Measurements from ENCODE around the gene ARMH3.

Gene ARMH3

GRCh38 chr10:101935431-101935830 is 120.5 kb downstream of the ARMH3 start:
- no peak for DNase-seq

- DNase-seq: no peak
These were observed 121.2 kb downstream of the ARMH3 start for GRCh38 chr10:101934686-101935305.

- DNase-seq: no peak
These were observed 122.0 kb downstream of the ARMH3 start for GRCh38 chr10:101933976-101934375.

- no peak for DNase-seq
These were observed 123.8 kb downstream of the ARMH3 start for GRCh38 chr10:101932183-101932582.

GRCh38 chr10:101925027-101925426 is 130.9 kb downstream of the ARMH3 start:
- no peak for DNase-seq

- no peak for DNase-seq
These were observed 132.7 kb downstream of the ARMH3 start for GRCh38 chr10:101923256-101923655.

- no peak for DNase-seq
These were observed 133.1 kb downstream of the ARMH3 start for GRCh38 chr10:101922846-101923245.

GRCh38 chr10:101920546-101920945 is 135.4 kb downstream of the ARMH3 start:
- DNase-seq: no peak

GRCh38 chr10:101919026-101919770 is 136.8 kb downstream of the ARMH3 start:
- no peak for DNase-seq

- no peak for DNase-seq
These were observed 143.3 kb downstream of the ARMH3 start for GRCh38 chr10:101912561-101913179.

GRCh38 chr10:101906586-101907183 is 149.3 kb downstream of the ARMH3 start:
- DNase-seq: no peak

GRCh38 chr10:101905251-101905650 is 150.7 kb downstream of the ARMH3 start:
- DNase-seq: no peak

- no peak for DNase-seq
These were observed 152.0 kb downstream of the ARMH3 start for GRCh38 chr10:101903827-101904550.

- DNase-seq: no peak
These were observed 153.2 kb downstream of the ARMH3 start for GRCh38 chr10:101902820-101903145.

GRCh38 chr10:101902032-101902819 is 153.7 kb downstream of the ARMH3 start:
- DNase-seq: no peak

- DNase-seq: no peak
These were observed 154.6 kb downstream of the ARMH3 start for GRCh38 chr10:101901340-101901739.

- DNase-seq: no peak
These were observed 158.3 kb downstream of the ARMH3 start for GRCh38 chr10:101897633-101898032.

- DNase-seq: no peak
These were observed 159.6 kb downstream of the ARMH3 start for GRCh38 chr10:101896225-101896877.

- DNase-seq: no peak
These were observed 160.2 kb downstream of the ARMH3 start for GRCh38 chr10:101895781-101896180.

- DNase-seq: no peak
These were observed 161.2 kb downstream of the ARMH3 start for GRCh38 chr10:101894742-101895141.

GRCh38 chr10:101894266-101894665 is 161.7 kb downstream of the ARMH3 start:
- no peak for DNase-seq

All from activated CD4-positive, alpha-beta T cell treated with anti-CD3 and anti-CD28 coated beads, Interleukin-2, amount 50 U/mL, for 4 hours (primary cell).